Measurements from ENCODE around the gene ACKR3. TPM values are rescaled to one million over a fixed set of nuclear protein-coding genes. Genes with fewer than 3 reads are reported as not detected.

The ACKR3 gene
- total RNA-seq, 6 experiments from 2014 or later = 0.66 to 57.0 (median 4.7) TPM

DNA sequence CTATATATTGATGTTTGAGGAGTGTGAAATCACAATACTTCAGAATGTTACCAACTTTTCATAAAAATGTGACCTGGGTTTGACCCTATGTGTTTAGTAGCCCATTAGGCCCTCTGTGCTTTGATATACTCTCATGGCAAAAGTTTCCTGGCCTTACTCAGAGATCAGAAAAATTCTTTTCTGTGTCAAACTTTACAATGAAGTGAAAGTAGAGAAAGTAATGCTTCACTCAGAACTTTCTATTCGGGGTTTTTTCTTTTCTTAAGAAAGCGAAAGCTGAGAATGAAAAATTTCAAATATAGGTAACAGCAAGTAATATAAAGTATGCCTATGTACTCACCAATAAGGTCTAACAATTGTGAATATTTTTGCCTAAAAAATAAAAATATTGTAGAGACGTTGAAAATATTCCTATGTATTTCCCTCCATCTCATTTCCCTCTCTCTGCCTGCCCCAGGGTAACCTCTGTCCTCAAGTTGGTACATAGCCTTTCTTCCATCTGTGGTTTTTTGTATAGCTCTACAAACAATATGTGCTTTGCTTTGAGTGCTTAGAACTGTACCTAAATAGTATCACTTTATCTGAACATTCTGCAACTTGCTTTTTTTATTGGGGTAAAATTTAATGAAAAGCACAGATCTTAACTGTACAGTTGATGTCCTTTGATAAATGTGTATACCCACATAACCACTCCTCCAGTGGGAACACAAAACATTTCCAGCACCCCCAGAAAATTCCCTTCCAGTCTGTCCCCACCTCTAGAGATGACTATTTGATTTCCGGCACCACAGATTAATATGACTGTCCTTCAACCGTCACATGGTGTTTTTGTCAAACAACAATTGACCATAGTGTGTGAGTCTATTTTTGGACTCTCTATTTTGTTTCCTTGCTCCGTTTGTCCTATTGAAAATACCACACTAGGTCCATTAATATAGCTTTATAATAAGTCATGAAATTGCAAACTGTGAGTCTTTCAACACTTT lies 10.3 kb upstream of the ACKR3 start:
- Histone ChIP-seq H3K27ac (no peak overlapping the region), H3K27me3 (no peaks in the 10 kb centered on the region), H3K36me3 (no peaks in the 10 kb centered on the region), H3K9me3 (no peaks in the 10 kb centered on the region), H3K4me1 (no peaks in the 10 kb centered on the region), H3K4me3 (no peak overlapping the region)
- 57% methylated on average over 6 of the region's 6 CpGs for WGBS (ENCODE audit: insufficient coverage, low coverage, low lambda C conversion rate, missing lambda C conversion rate)
- TF ChIP-seq POLR2A (IDR thresholded peaks at IDR 0.05) (no peak), CTCF (IDR thresholded peaks at IDR 0.05) (no peak)
- intact Hi-C loops (cut with DNase I) = no loop called here
- ATAC-seq = no peak
- DNase-seq = no peak

GRCh38 chr2:236561874-236562273 lies 7.8 kb upstream of the ACKR3 start:
- no peaks in the 10 kb centered on the region for H3K9me3 ChIP-seq
- no peaks in the 10 kb centered on the region for H3K4me1 ChIP-seq
- no peak for DNase-seq
- WGBS (ENCODE audit: insufficient coverage, low coverage, low lambda C conversion rate, missing lambda C conversion rate) = 74% methylated on average over 3 of the region's 3 CpGs
- H3K36me3 ChIP-seq = no peaks in the 10 kb centered on the region
- H3K4me3 ChIP-seq = no peak overlapping the region
- intact Hi-C loops (cut with DNase I) = no loop called here
- no peak for ATAC-seq
- no peak for TF ChIP-seq POLR2A (IDR thresholded peaks at IDR 0.05)
- TF ChIP-seq CTCF (IDR thresholded peaks at IDR 0.05) = no peak
- H3K27me3 ChIP-seq = no peaks in the 10 kb centered on the region
- H3K27ac ChIP-seq = no peak overlapping the region

DNA sequence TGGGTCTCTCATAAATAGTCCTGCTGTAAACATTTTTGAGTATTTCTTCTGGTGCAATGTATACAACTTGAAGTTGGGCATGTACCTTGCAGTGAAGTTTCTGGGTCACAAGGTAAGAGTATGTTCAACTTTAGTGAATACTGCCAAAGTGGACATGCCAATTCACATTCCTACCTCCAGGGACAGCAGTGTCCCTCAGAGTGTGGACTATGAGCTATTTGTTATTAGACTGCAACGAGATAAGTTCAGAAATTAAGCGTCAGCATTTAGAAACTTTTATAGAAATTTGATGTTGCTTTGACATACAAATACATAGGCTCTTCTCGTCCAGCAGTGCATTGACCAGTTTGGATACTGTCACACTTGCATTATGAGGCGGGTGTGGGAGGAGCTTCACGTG lies 7.2 kb upstream of the ACKR3 start:
- ATAC-seq = peak; percentile 75 to 80 (median 76)

GRCh38 chr2:236563953-236564352 lies 5.7 kb upstream of the ACKR3 start:
- no peak for ATAC-seq
- H3K9me3 ChIP-seq = no peaks in the 10 kb centered on the region
- H3K27ac ChIP-seq = no peak overlapping the region
- no peaks in the 10 kb centered on the region for H3K36me3 ChIP-seq
- no peak overlapping the region for H3K4me3 ChIP-seq
- DNase-seq = no peak
- TF ChIP-seq POLR2A (IDR thresholded peaks at IDR 0.05) (no peak), CTCF (IDR thresholded peaks at IDR 0.05) (no peak)
- intact Hi-C loops (cut with DNase I) = no loop called here
- H3K4me1 ChIP-seq = peaks cover 0 to 15% (median 1%) of the 10 kb centered on the region in 4 donors
- no peaks in the 10 kb centered on the region for H3K27me3 ChIP-seq
- WGBS (ENCODE audit: insufficient coverage, low coverage, low lambda C conversion rate, missing lambda C conversion rate) = 93% methylated on average over 2 of the region's 4 CpGs

More for the DNA sequence above, 7.2 kb upstream of the ACKR3 start:
- WGBS (ENCODE audit: insufficient coverage, low coverage, low lambda C conversion rate, missing lambda C conversion rate) = 59% methylated on average over 5 of the region's 5 CpGs
- H3K4me1 ChIP-seq = peaks cover 0 to 3% (median 0%) of the 10 kb centered on the region in 4 donors
- H3K36me3 ChIP-seq = no peaks in the 10 kb centered on the region
- no peaks in the 10 kb centered on the region for H3K9me3 ChIP-seq
- TF ChIP-seq CTCF (IDR thresholded peaks at IDR 0.05) (peak; percentile 50 to 90 (median 72)), POLR2A (IDR thresholded peaks at IDR 0.05) (no peak)
- DNase-seq = no peak
- no peak overlapping the region for H3K4me3 ChIP-seq
- H3K27me3 ChIP-seq = no peaks in the 10 kb centered on the region
- intact Hi-C loops (cut with DNase I) = no loop called here
- no peak overlapping the region for H3K27ac ChIP-seq
